22Rv1 (cell line): ENCODE data around the gene ACVRL1.

ENCODE experiments used
- H3K27ac ChIP-seq: fragments of 450-650 bp; 2 replicates; pipeline ENCODE4 v1.5.1; 2017
- CTCF ChIP-seq: fragments of 450-650 bp; IDR thresholded peaks from 2 replicates; pipeline ENCODE4 v1.5.1; 2017; ENCODE audit warnings: mild to moderate bottlenecking
- ZFX ChIP-seq: fragments of 450-650 bp; IDR thresholded peaks from 2 replicates; pipeline ENCODE4 v1.6.1; 2017; ENCODE audit warnings: antibody characterized with exemption, borderline replicate concordance

ACVRL1 gene

GRCh38 chr12:51972849-51973273 is 65.6 kb downstream of the ACVRL1 start:
- no peak overlapping the region for H3K27ac ChIP-seq
- TF ChIP-seq CTCF (no peak), ZFX (no peak)
